Middle frontal gyrus (tissue), 1 donor: ENCODE measurements around the gene UQCC2.

Experiments
- DNase-seq: peaks from one replicate; pipeline ENCODE4 v3.0.0-alpha.2; 2015; ENCODE audit warnings: low spot score; ENCODE audit errors: extremely low spot score

The UQCC2 gene

DNA sequence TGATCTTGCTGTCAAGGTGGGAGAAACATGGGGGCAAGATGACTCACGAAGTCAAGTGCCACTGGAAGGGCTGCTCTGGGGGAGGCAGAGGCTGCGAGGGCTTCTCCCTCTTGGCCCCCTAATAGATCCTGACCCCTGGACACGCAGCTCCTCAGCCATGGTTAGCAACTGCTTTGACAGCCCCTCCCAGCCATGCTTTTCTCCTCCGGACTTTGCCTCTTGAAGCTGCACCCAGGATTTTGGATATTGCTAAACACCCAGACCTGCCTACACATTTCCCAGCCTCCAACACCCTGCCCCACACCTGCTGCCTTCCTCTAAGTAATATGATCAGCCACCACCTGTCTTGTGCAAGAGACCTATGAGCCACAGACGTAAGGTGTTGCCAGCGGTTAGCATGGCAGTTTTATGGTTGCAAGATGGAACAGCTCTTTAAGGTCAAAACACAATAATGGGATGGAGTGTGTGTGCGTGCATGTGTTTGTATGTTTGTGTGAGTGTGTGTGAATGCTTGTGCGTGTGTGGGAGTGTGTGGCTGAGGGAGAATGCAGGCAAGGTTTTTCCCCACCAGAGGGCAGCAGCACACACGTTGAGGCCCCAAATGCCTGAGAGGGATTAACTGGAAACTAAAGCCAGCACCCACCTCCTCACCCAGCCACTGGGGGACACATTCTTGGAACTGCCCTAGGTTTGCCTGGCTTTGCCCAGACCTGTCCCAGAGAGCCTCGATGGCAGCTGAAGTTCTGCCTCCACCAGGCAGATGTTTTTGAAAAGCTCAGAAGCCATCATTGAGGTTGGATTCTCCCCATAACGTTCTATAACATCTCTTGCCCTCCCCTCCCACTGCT is 32.7 kb upstream of the UQCC2 start:
- DNase-seq, result peak; percentile 52

GRCh38 chr6:33742837-33743236 is 31.3 kb upstream of the UQCC2 start:
- DNase-seq, result no peak

GRCh38 chr6:33742092-33742491 is 30.6 kb upstream of the UQCC2 start:
- DNase-seq, result no peak

GRCh38 chr6:33740794-33741193 is 29.3 kb upstream of the UQCC2 start:
- DNase-seq, result no peak

GRCh38 chr6:33740204-33740608 is 28.7 kb upstream of the UQCC2 start:
- DNase-seq, result no peak

DNA sequence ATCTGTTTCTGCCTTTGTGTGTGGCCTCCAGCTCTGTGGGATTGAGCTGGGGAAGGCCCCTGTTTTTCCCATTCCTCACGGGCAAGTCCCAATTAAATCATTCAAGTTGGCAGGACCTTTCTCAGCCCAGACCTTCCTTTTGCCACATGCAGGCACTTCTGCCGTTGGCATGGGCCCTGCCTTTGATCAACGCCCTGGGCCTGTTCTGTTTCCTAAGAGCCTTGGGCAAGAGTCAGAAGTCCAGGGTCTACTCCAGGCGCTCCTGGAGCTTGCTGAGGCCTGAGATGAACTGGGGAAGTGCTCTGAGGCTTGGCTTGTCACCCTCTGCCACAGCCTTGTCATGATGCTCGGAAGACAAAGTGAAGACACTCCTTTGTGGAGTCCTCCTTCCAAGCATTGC is 28.1 kb upstream of the UQCC2 start:
- no peak for DNase-seq

DNA sequence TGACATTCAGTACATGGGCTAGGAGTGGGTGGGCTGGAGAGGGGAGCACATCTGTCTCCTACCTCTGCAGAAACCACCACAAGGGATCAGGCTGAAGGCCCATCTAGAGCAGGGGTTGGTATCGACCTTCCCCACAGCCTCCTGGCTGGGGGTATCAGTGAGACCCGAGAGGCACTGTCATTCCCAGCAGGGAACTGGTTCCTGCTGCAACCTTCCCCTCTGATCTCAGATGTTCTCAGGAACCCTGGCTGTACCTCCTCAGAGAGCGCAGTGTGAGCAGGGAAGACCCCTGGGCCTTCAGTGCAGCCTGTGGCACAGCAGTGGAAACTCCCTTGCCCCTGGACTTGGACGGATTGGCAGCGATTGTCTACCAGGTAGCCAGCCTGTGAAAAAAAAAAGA is 27.4 kb upstream of the UQCC2 start:
- DNase-seq, result no peak

GRCh38 chr6:33738153-33738552 is 26.7 kb upstream of the UQCC2 start:
- DNase-seq, result no peak

GRCh38 chr6:33737267-33738026 is 25.9 kb upstream of the UQCC2 start:
- no peak for DNase-seq

DNA sequence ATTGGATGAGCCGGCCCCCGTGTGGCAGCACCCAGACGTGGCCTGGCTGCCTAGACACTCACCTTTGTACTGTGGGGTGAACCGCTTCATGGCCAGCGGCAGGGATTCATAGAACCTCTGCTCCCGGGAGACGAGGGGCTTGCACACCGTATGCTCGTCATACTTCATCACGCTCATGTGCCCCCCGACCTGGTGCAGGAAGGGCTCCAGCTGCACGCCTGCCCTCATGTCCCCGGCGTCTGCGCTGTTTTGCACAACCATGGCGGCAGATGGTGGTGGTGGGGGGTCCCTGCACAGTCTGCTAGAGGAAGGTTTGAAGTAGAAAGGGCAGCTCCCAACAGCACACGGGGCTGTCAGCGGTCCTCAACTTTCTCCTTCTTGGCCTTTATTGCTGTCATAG is 23.7 kb upstream of the UQCC2 start:
- DNase-seq, result no peak

DNA sequence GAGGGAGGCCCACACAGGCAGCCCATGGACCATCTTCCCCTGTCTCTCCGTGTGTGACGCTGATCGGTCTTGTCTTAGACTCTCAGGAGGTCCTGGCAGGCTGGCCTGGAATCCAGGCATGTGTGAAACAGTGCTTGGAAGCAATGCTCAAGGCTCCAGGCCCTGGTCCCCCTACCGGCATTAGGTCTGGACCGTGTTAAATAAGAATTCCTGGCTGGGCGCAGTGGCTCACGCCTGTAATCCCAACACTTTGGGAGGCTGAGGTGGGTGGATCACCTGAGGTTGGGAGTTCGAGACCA is 22.2 kb upstream of the UQCC2 start:
- no peak for DNase-seq

DNA sequence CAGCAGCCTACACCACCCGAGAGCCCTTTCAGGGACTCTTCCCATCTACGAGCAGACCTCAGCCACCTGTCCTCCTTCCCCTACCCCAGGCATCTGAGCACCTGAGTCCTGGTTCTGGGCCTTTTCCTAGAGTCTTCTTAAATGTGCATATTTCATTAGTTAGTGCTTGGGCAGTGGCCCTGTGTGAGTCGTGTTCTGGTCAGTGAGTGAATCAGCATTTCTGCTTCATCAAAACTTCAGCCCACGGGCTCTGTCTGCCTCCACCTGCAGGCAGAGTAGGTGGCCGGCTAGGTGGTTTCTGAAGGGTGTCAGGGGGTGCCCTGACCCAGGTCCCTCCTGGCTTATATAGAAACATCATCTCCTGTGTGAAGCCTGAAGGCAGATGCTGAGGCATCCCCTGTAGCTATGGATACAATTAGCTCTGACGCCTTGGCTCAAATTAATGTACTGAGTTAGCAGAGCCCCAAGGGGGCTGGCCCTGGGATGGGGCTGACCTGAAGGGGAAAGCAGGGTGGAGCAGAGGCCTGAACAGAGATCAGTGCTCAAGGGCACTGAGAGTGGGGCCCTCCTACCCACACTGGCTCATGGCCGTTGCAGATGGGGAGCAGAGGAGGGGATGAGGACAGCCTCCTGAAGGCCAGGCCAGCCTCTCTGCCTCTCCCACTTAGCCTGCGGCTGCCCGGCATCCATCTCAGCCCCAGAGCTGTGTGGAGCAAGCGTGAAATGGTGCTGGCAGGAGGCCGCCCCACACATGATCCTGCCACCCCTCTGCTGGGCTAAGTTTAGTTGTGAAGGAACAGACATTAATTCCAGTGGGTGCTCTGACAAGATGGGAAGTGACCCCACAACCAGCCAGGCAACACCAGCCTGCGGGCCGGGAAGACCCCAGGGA is 21.6 kb upstream of the UQCC2 start:
- no peak for DNase-seq

- no peak for DNase-seq
These were observed 20.9 kb upstream of the UQCC2 start for GRCh38 chr6:33732385-33732784.

GRCh38 chr6:33731751-33732282 is 20.3 kb upstream of the UQCC2 start:
- no peak for DNase-seq

DNA sequence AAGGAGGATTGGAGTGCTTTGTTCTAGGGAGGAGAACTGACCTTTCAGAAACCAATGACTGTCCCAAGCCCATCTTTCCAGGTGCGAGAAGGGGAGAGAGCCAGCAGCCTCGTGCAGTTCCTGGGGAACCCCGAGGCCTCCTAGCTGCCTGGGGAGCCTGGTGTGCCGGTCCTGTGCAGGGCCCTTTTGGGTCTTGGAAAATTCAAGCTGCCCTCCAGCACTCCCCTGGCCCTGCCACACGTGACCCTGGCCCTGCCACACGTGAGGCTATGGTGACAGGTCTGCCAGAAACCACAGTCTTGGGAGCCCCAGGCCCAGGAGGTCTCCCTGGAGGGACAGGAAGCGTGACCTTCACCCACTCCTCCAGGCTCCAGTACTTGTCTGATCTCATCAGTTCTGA is 19.5 kb upstream of the UQCC2 start:
- DNase-seq, result no peak

DNA sequence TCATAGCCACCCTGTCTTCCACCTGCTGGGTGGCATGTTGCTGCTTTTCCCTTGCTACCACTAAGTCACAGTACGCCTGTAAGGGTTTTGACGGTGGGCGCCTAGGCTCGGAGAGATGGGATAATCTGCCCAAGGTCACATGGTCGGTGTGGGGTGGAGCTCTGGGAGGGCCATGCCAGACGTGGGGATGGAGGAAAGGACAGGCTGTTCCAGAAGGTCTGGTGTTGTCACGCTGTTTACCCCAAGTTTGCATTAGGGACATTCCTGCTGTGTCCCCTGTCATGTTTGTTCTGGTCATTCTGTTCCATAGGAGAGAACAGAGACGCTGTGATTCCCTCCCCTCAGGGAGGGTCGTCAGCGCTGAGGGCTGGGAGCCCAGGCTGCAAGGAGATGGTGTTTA is 19.1 kb upstream of the UQCC2 start:
- no peak for DNase-seq

- no peak for DNase-seq
These were observed 17.6 kb upstream of the UQCC2 start for GRCh38 chr6:33729059-33729458.

GRCh38 chr6:33728438-33728837 is 16.9 kb upstream of the UQCC2 start:
- no peak for DNase-seq

GRCh38 chr6:33727932-33728331 is 16.4 kb upstream of the UQCC2 start:
- DNase-seq, result no peak

- DNase-seq, result no peak
These were observed 15.6 kb upstream of the UQCC2 start for GRCh38 chr6:33727126-33727525.

DNA sequence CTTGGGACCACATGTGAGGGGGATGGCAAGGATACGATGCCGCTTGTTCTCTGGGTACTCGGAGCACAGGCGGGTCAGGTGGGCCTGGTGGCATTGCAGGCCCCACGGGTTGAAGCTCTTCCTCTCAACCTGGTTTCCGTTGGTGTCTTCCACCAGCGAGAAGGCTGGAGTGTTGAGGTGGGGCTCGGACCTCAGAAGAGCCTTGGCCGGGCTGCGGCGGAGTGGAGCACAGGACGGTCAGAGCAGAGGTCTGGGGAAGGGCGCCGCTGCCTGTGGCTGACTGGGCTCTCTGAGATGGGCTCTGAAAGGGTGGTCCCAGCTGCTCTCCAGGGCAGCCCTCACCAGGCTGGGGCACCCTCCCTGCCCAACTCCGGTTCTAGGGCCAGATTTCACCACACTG is 15.2 kb upstream of the UQCC2 start:
- DNase-seq, result no peak
